HepG2 (cell line): ENCODE measurements around the gene HNRNPUL1. TPM values are rescaled to one million over a fixed set of nuclear protein-coding genes. Genes with fewer than 3 reads are reported as not detected.
A peak's percentile ranks its signal among the peaks of the same experiment; 100 is the strongest.

Source experiments
- ATAC-seq: fragments of 200-7000 bp; cut with Tn5 transposase; 3 replicates; pipeline ENCODE4 v1.9.1; 2020; ENCODE audit warnings: mild to moderate bottlenecking, moderate library complexity
- BruUV-seq: library from RNA; stranded (reverse); fragments of 400-500 nt; replicated peaks from 2 replicates; lab custom pipeline; 2021; lab: Mats Ljungman, UMichigan
- CTCF ChIA-PET: fragments of 300-600 bp; formaldehyde crosslinking; extraction: SDS; loops from one replicate; lab custom pipeline; 2021; ENCODE audit warnings: low total read pairs, inconsistent platforms, low intra/inter-chr PET ratio; lab: Yijun Ruan, JAX
- POLR2A ChIA-PET: fragments of 350-600 bp; sonication (Branson Sonifier 250); formaldehyde crosslinking; loops from one replicate; lab custom pipeline; 2020; ENCODE audit warnings: antibody characterized with exemption, inconsistent platforms; lab: Yijun Ruan, JAX
- DNase-seq: peaks from one replicate; pipeline ENCODE4 v3.0.0-alpha.2; 2015; ENCODE audit warnings: low spot score
- FAIRE-seq: peaks from 3 replicates; lab custom pipeline; 2011; peaks lifted over from hg19 to GRCh38; lab: Jason Lieb, UNC
- H2AFZ ChIP-seq: one replicate; pipeline ENCODE4 v1.6.1; 2011; ENCODE audit warnings: low read length, inconsistent platforms
- H3K27ac ChIP-seq: fragments of 300-600 bp; 3 replicates; pipeline ENCODE4 v1.8.0; 2011; ENCODE audit warnings: mixed run types, mild to moderate bottlenecking, mixed read lengths, low read length, inconsistent platforms; ENCODE audit not compliant: insufficient read depth; ENCODE audit errors: extremely low read length
- H3K27me3 ChIP-seq, 2 experiments: fragments of 200-600 bp in 1 of 2; 2 replicates in 1 of 2; 3 replicates in 1 of 2; pipeline versions ENCODE4 v1.6.0 to v1.8.0; 2011; ENCODE audit warnings: low read length in 2 of 2, mild to moderate bottlenecking in 2 of 2, moderate library complexity in 2 of 2, inconsistent platforms in 1 of 2; ENCODE audit not compliant: insufficient read depth in 2 of 2, control insufficient read depth in 1 of 2
- H3K36me3 ChIP-seq, 2 experiments: fragments of 200-600 bp in 1 of 2; replicated peaks in 1 of 2; 2 replicates in 1 of 2; 3 replicates in 1 of 2; pipeline versions ENCODE4 v1.5.1 to v1.8.0; 2011; ENCODE audit warnings: low read length in 2 of 2, inconsistent platforms in 1 of 2; ENCODE audit not compliant: insufficient read depth in 2 of 2, control insufficient read depth in 1 of 2
- H3K4me1 ChIP-seq: 2 replicates; pipeline ENCODE4 v1.5.1; 2012; ENCODE audit warnings: low read length, inconsistent platforms; ENCODE audit not compliant: insufficient read depth
- H3K4me2 ChIP-seq: 2 replicates; pipeline ENCODE4 v1.6.0; 2011; ENCODE audit warnings: low read depth, low read length, inconsistent platforms
- H3K4me3 ChIP-seq, 3 experiments: fragments of 200-600 bp in 1 of 3; sonication (generic), shearing (Covaris generic) in 1 of 3; replicated peaks in 1 of 3; 2 replicates each; pipeline ENCODE4 v1.5.1; 2011 to 2016; ENCODE audit warnings: low read length in 3 of 3, inconsistent platforms in 2 of 3, low read depth in 2 of 3, mild to moderate bottlenecking in 2 of 3, control low read depth in 1 of 3, mixed read lengths in 1 of 3; ENCODE audit not compliant: insufficient read depth in 1 of 3
- H3K79me2 ChIP-seq: one replicate; pipeline ENCODE4 v1.6.1; 2011; ENCODE audit warnings: low read length, inconsistent platforms; ENCODE audit not compliant: insufficient read depth
- H3K9ac ChIP-seq: 2 replicates; pipeline ENCODE4 v1.6.0; 2011; ENCODE audit warnings: mild to moderate bottlenecking, low read depth, low read length, inconsistent platforms; ENCODE audit not compliant: insufficient read depth
- H3K9me3 ChIP-seq: 2 replicates; pipeline ENCODE4 v1.5.1; 2012; ENCODE audit warnings: mild to moderate bottlenecking, low read length
- H4K20me1 ChIP-seq: 2 replicates; pipeline ENCODE4 v1.6.0; 2011; ENCODE audit warnings: inconsistent platforms, mild to moderate bottlenecking, low read length, moderate library complexity; ENCODE audit not compliant: insufficient read depth
- ATF7 ChIP-seq, 2 experiments: fragments of 450-650 bp in 1 of 2; sonication (generic) in 1 of 2; formaldehyde crosslinking in 1 of 2; IDR thresholded peaks; 2 replicates each; pipeline versions ENCODE4 v1.4.0 to v1.6.1; 2016 to 2020; ENCODE audit warnings: antibody characterized with exemption in 1 of 2, mild to moderate bottlenecking in 1 of 2, missing genetic modification reagents in 1 of 2
- CREB1 ChIP-seq, 2 experiments: fragments of 450-650 bp in 1 of 2; IDR thresholded peaks; 2 replicates each; pipeline ENCODE4 v1.6.1; 2016 to 2017; ENCODE audit warnings: control low read depth in 1 of 2, mild to moderate bottlenecking in 1 of 2, missing compliant biosample characterization in 1 of 2, missing genetic modification characterization in 1 of 2
- LRRFIP1 ChIP-seq: sonication (generic); formaldehyde crosslinking; conservative IDR thresholded peaks from 2 replicates; pipeline ENCODE4 v1.4.0; 2020; ENCODE audit warnings: missing genetic modification reagents
- ZSCAN5A ChIP-seq: sonication (generic); formaldehyde crosslinking; IDR thresholded peaks from 2 replicates; pipeline ENCODE4 v1.8.0; 2022; ENCODE audit warnings: mild to moderate bottlenecking, missing genetic modification reagents, borderline replicate concordance
- WGBS: methylation state at CpG from one replicate; pipeline ENCODE4 v1.1.6; 2017; ENCODE audit warnings: low lambda C conversion rate; 5-methylcytosine and 5-hydroxymethylcytosine counted together
- in situ Hi-C: cut with HindIII; loops from 2 replicates; pipeline ENCODE4 v1.10.0; 2017; ENCODE audit warnings: low pct_unique_long_range_greater_than_20kb; ENCODE audit not compliant: extremely low pct_ligation_motif_present
- intact Hi-C: fragments of 100-400 bp; cut with micrococcal nuclease; formaldehyde crosslinking; loops from one replicate; pipeline ENCODE4 v1.10.0; 2022; ENCODE audit not compliant: unreplicated experiment
- polyA plus RNA-seq, 8 experiments: library from polyadenylated mRNA; depleted of rRNA in 3 of 8; stranded (reverse) in 7 of 8; unstranded in 1 of 8; fragments of >200 nt; fragmentation: Illumina TruSeq in 4 of 8; extraction: Trizol in 4 of 8; gene quantifications; 2 replicates each; pipeline versions ENCODE4 v1.2.1 to v1.2.3, GENCODE V29; 2011 to 2016; ENCODE audit warnings: low read depth in 4 of 8, missing spikeins in 1 of 8, mixed read lengths in 1 of 8; ENCODE audit not compliant: insufficient read depth in 1 of 8
- total RNA-seq, 5 experiments: library from RNA; depleted of rRNA; stranded (reverse); fragments of >200 nt; fragmentation: Illumina TruSeq; extraction: Trizol; gene quantifications; 2 replicates each; pipeline ENCODE4 v1.2.3, GENCODE V29; 2016; ENCODE audit warnings: low read depth in 1 of 5

The HNRNPUL1 gene
- total and polyA plus RNA-seq, 2 of the 13 experiments (the other 11 are each of a cell fraction or from before 2014, with no cell fraction given), result 30.9 to 81.7 TPM

- ChIA-PET POLR2A (no interaction called here), CTCF (no interaction called here)
- Histone ChIP-seq H3K9ac (no peak overlapping the region), H3K4me1 (no peaks in the 10 kb centered on the region), H3K4me3 (no peak overlapping the region), H4K20me1 (no peaks in the 10 kb centered on the region), H3K36me3 (no peaks in the 10 kb centered on the region), H3K27me3 (no peaks in the 10 kb centered on the region), H3K79me2 (no peaks in the 10 kb centered on the region), H3K27ac (no peak overlapping the region), H3K9me3 (no peaks in the 10 kb centered on the region), H2AFZ (no peak overlapping the region), H3K4me2 (no peak overlapping the region)
- DNase-seq, result no peak
- TF ChIP-seq LRRFIP1 (CRISPR knock-in tag) (no peak), ATF7 (IDR thresholded peaks at IDR 0.05) (peak; percentile 58), ATF7 (CRISPR knock-in tag; IDR thresholded peaks at IDR 0.05) (no peak), CREB1 (IDR thresholded peaks at IDR 0.05) (peak; percentile 49; the same call in 1 of the 2 replicates), CREB1 (CRISPR knock-in tag; IDR thresholded peaks at IDR 0.05) (no peak)
- intact Hi-C loops, result no loop called here
- no TSS peak for BruUV-seq
- no peak for FAIRE-seq
- in situ Hi-C loops, result no loop called here
- 85% methylated on average over 4 of the region's 4 CpGs for WGBS
- no peak for ATAC-seq
These were observed 20.1 kb upstream of the HNRNPUL1 start for GRCh38 chr19:41244117-41244516.

- Histone ChIP-seq H3K36me3 (no peaks in the 10 kb centered on the region), H3K9ac (no peak overlapping the region), H2AFZ (no peak overlapping the region), H4K20me1 (no peaks in the 10 kb centered on the region), H3K79me2 (no peaks in the 10 kb centered on the region), H3K9me3 (no peaks in the 10 kb centered on the region), H3K4me1 (no peaks in the 10 kb centered on the region), H3K4me2 (no peak overlapping the region), H3K27ac (no peak overlapping the region), H3K4me3 (no peak overlapping the region), H3K27me3 (no peaks in the 10 kb centered on the region)
- ChIA-PET POLR2A (interaction anchor here (1.0 kb wide), 1 partner anchor 20 kb away, joined by 3 read pairs; no protein-coding TSS in a partner anchor), CTCF (no interaction called here)
- FAIRE-seq (no peak), DNase-seq (no peak), ATAC-seq (no peak)
- TF ChIP-seq ATF7 (IDR thresholded peaks at IDR 0.05), result peak; percentile 71
- no peak for TF ChIP-seq ATF7 (CRISPR knock-in tag; IDR thresholded peaks at IDR 0.05)
- no peak for TF ChIP-seq ZSCAN5A
- intact Hi-C loops (no loop called here), in situ Hi-C loops (no loop called here)
- BruUV-seq, result no TSS peak
- WGBS, result 92% methylated on average over 3 of the region's 3 CpGs
These were observed 18.3 kb upstream of the HNRNPUL1 start for GRCh38 chr19:41245843-41246242.
